HepG2 (cell line): ENCODE data around the gene ABCA2. TPM values are rescaled to one million over a fixed set of nuclear protein-coding genes. Genes with fewer than 3 reads are reported as not detected.

Source experiments
- CENPT ChIP-seq: sonication (generic); formaldehyde crosslinking; IDR thresholded peaks from 2 replicates; pipeline ENCODE4 v1.8.0; 2022; ENCODE audit warnings: low read depth, mild to moderate bottlenecking, moderate library complexity, missing genetic modification reagents
- MTF2 ChIP-seq: sonication (generic); formaldehyde crosslinking; IDR thresholded peaks from 2 replicates; pipeline ENCODE4 v1.5.0; 2020; ENCODE audit warnings: missing genetic modification reagents, borderline replicate concordance
- NKX3-1 ChIP-seq: sonication (generic); formaldehyde crosslinking; IDR thresholded peaks from 2 replicates; pipeline ENCODE4 v1.5.0; 2020; ENCODE audit warnings: missing genetic modification reagents
- PLRG1 ChIP-seq: fragments of 450-650 bp; conservative IDR thresholded peaks from 2 replicates; pipeline ENCODE4 v1.6.1; 2016
- SMC3 ChIP-seq: IDR thresholded peaks from 2 replicates; pipeline ENCODE4 v1.6.1; 2011; ENCODE audit warnings: low read length, improper control_type of control experiment
- U2AF1 ChIP-seq: fragments of 200-400 bp; formaldehyde crosslinking; optimal IDR thresholded peaks from 2 replicates; pipeline ENCODE3; 2017; ENCODE audit warnings: mild to moderate bottlenecking, low read depth, low read length
- ZEB1 ChIP-seq: IDR thresholded peaks from 2 replicates; pipeline ENCODE4 v1.6.1; 2012; ENCODE audit warnings: mild to moderate bottlenecking, low read depth, inconsistent platforms; ENCODE audit not compliant: insufficient replicate concordance
- ZNF234 ChIP-seq: sonication (generic); formaldehyde crosslinking; conservative IDR thresholded peaks from 2 replicates; pipeline ENCODE4 v1.5.1; 2020; ENCODE audit warnings: mild to moderate bottlenecking, missing genetic modification reagents
- polyA plus RNA-seq, 8 experiments: library from polyadenylated mRNA; depleted of rRNA in 3 of 8; stranded (reverse) in 7 of 8; unstranded in 1 of 8; fragments of >200 nt; fragmentation: Illumina TruSeq in 4 of 8; extraction: Trizol in 4 of 8; gene quantifications; 2 replicates each; pipeline versions ENCODE4 v1.2.1 to v1.2.3, GENCODE V29; 2011 to 2016; ENCODE audit warnings: low read depth in 4 of 8, missing spikeins in 1 of 8, mixed read lengths in 1 of 8; ENCODE audit not compliant: insufficient read depth in 1 of 8
- total RNA-seq, 5 experiments: library from RNA; depleted of rRNA; stranded (reverse); fragments of >200 nt; fragmentation: Illumina TruSeq; extraction: Trizol; gene quantifications; 2 replicates each; pipeline ENCODE4 v1.2.3, GENCODE V29; 2016; ENCODE audit warnings: low read depth in 1 of 5
- TF ChIP-seq, protein P1 (sequence below): sonication (generic); formaldehyde crosslinking; IDR thresholded peaks from 2 replicates; pipeline ENCODE4 v1.5.0; 2020; ENCODE audit warnings: missing genetic modification reagents
- TF ChIP-seq, protein P2 (sequence below): sonication (generic); formaldehyde crosslinking; IDR thresholded peaks from 2 replicates; pipeline ENCODE4 v1.9.0; 2022; ENCODE audit warnings: low read depth, missing genetic modification reagents
- TF ChIP-seq, protein P3 (sequence below): IDR thresholded peaks from 2 replicates; pipeline ENCODE4 v1.6.1; 2012; ENCODE audit warnings: low read depth, low read length, improper control_type of control experiment
- TF ChIP-seq, protein P4 (sequence below): sonication (generic); formaldehyde crosslinking; IDR thresholded peaks from 2 replicates; pipeline ENCODE4 v1.4.0; 2020; ENCODE audit warnings: mild to moderate bottlenecking, missing genetic modification reagents, borderline replicate concordance
- TF ChIP-seq, protein P5 (sequence below): sonication (generic); formaldehyde crosslinking; IDR thresholded peaks from 2 replicates; pipeline ENCODE4 v1.5.0; 2020; ENCODE audit warnings: missing genetic modification reagents
- TF ChIP-seq, protein P6 (sequence below): sonication (generic); formaldehyde crosslinking; IDR thresholded peaks from 2 replicates; pipeline ENCODE4 v1.4.0; 2020; ENCODE audit warnings: missing genetic modification reagents
- TF ChIP-seq, protein P7 (sequence below): sonication (generic); formaldehyde crosslinking; IDR thresholded peaks from 2 replicates; pipeline ENCODE4 v1.4.0; 2020; ENCODE audit warnings: missing genetic modification reagents, mild to moderate bottlenecking, borderline replicate concordance

ABCA2 gene
- total and polyA plus RNA-seq, 2 of the 13 experiments (the other 11 are each of a cell fraction or from before 2014, with no cell fraction given), result 2.9 to 19.2 TPM

DNA sequence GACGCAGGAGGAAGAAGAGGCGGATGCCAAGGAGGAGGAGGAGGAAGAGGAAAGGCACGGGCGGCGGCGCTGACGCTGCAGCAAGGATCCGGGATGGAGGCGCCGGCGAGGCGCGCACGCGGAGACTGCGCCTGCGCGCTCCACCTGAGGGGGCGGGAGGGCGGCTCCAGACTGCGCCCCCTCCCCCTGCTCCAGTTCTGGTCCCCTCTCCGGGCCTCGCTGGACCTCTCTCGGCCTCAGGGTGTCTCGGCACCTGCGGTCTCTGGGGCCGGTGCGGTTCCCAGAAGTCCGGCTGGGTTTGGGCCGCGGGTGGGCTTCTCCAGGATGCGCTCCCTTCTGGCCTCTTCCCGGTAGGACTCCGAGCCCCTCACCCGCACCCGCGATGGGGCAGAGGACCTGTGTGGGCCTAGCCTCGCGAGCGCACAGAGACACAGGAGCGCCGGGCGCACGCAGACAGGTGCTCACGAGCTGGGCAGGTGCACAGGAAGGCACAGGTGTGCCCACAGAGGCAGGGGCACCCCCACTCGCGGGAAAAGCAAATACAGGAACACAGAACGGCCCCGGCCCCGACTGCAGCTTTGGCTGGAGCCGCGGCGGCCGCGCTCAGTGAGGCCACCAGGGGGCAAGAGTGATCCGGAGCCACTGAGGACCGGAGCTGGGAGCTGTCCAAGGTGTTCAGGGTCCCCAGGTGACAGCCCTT, 18.2 kb upstream of the ABCA2 start, which contains the start of gene NPDC1 (continued):
- TF ChIP-seq, protein P1, sequence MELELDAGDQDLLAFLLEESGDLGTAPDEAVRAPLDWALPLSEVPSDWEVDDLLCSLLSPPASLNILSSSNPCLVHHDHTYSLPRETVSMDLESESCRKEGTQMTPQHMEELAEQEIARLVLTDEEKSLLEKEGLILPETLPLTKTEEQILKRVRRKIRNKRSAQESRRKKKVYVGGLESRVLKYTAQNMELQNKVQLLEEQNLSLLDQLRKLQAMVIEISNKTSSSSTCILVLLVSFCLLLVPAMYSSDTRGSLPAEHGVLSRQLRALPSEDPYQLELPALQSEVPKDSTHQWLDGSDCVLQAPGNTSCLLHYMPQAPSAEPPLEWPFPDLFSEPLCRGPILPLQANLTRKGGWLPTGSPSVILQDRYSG (CRISPR knock-in tag), result 0 out of 2 replicates have a peak, but pooled peaks have one; percentile 67
- TF ChIP-seq CENPT (CRISPR knock-in tag) (no peak), ZEB1 (peak; percentile 7), MTF2 (CRISPR knock-in tag) (peak; percentile 95), ZNF234 (CRISPR knock-in tag) (no peak; the same call in 1 of the 2 replicates), NKX3-1 (CRISPR knock-in tag) (peak; percentile 84), PLRG1 (no peak), U2AF1 (no peak), SMC3 (peak; percentile 31; the same call in 1 of the 2 replicates)
- TF ChIP-seq, protein P2, sequence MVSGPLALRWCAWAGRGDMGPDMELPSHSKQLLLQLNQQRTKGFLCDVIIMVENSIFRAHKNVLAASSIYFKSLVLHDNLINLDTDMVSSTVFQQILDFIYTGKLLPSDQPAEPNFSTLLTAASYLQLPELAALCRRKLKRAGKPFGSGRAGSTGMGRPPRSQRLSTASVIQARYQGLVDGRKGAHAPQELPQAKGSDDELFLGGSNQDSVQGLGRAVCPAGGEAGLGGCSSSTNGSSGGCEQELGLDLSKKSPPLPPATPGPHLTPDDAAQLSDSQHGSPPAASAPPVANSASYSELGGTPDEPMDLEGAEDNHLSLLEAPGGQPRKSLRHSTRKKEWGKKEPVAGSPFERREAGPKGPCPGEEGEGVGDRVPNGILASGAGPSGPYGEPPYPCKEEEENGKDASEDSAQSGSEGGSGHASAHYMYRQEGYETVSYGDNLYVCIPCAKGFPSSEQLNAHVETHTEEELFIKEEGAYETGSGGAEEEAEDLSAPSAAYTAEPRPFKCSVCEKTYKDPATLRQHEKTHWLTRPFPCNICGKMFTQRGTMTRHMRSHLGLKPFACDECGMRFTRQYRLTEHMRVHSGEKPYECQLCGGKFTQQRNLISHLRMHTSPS (CRISPR knock-in tag), result 0 out of 2 replicates have a peak, but pooled peaks have one; percentile 26
- TF ChIP-seq, protein P3, sequence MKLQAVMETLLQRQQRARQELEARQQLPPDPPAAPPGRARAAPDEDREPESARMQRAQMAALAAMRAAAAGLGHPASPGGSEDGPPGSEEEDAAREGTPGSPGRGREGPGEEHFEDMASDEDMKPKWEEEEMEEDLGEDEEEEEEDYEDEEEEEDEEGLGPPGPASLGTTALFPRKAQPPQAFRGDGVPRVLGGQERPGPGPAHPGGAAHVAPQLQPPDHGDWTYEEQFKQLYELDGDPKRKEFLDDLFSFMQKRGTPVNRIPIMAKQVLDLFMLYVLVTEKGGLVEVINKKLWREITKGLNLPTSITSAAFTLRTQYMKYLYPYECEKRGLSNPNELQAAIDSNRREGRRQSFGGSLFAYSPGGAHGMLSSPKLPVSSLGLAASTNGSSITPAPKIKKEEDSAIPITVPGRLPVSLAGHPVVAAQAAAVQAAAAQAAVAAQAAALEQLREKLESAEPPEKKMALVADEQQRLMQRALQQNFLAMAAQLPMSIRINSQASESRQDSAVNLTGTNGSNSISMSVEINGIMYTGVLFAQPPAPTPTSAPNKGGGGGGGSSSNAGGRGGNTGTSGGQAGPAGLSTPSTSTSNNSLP, result no peak
- TF ChIP-seq, protein P4, sequence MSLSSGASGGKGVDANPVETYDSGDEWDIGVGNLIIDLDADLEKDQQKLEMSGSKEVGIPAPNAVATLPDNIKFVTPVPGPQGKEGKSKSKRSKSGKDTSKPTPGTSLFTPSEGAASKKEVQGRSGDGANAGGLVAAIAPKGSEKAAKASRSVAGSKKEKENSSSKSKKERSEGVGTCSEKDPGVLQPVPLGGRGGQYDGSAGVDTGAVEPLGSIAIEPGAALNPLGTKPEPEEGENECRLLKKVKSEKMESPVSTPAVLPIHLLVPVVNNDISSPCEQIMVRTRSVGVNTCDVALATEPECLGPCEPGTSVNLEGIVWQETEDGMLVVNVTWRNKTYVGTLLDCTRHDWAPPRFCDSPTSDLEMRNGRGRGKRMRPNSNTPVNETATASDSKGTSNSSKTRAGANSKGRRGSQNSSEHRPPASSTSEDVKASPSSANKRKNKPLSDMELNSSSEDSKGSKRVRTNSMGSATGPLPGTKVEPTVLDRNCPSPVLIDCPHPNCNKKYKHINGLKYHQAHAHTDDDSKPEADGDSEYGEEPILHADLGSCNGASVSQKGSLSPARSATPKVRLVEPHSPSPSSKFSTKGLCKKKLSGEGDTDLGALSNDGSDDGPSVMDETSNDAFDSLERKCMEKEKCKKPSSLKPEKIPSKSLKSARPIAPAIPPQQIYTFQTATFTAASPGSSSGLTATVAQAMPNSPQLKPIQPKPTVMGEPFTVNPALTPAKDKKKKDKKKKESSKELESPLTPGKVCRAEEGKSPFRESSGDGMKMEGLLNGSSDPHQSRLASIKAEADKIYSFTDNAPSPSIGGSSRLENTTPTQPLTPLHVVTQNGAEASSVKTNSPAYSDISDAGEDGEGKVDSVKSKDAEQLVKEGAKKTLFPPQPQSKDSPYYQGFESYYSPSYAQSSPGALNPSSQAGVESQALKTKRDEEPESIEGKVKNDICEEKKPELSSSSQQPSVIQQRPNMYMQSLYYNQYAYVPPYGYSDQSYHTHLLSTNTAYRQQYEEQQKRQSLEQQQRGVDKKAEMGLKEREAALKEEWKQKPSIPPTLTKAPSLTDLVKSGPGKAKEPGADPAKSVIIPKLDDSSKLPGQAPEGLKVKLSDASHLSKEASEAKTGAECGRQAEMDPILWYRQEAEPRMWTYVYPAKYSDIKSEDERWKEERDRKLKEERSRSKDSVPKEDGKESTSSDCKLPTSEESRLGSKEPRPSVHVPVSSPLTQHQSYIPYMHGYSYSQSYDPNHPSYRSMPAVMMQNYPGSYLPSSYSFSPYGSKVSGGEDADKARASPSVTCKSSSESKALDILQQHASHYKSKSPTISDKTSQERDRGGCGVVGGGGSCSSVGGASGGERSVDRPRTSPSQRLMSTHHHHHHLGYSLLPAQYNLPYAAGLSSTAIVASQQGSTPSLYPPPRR (CRISPR knock-in tag), result 0 out of 2 replicates have a peak, but pooled peaks have one; percentile 43
- TF ChIP-seq, protein P5, sequence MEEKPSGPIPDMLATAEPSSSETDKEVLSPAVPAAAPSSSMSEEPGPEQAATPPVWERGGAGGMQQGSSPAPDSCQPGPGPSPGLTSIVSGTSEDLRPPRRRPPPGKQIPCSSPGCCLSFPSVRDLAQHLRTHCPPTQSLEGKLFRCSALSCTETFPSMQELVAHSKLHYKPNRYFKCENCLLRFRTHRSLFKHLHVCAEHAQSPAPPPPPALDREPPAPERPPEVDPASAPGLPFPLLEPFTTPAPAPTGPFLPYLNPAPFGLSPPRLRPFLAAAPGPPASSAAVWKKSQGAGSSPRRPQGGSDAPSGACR (CRISPR knock-in tag), result peak; percentile 49; the same call in 1 of the 2 replicates
- TF ChIP-seq, protein P6, sequence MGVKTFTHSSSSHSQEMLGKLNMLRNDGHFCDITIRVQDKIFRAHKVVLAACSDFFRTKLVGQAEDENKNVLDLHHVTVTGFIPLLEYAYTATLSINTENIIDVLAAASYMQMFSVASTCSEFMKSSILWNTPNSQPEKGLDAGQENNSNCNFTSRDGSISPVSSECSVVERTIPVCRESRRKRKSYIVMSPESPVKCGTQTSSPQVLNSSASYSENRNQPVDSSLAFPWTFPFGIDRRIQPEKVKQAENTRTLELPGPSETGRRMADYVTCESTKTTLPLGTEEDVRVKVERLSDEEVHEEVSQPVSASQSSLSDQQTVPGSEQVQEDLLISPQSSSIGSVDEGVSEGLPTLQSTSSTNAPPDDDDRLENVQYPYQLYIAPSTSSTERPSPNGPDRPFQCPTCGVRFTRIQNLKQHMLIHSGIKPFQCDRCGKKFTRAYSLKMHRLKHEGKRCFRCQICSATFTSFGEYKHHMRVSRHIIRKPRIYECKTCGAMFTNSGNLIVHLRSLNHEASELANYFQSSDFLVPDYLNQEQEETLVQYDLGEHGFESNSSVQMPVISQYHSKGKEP (CRISPR knock-in tag), result peak; percentile 90; the same call in 1 of the 2 replicates
- TF ChIP-seq, protein P7, sequence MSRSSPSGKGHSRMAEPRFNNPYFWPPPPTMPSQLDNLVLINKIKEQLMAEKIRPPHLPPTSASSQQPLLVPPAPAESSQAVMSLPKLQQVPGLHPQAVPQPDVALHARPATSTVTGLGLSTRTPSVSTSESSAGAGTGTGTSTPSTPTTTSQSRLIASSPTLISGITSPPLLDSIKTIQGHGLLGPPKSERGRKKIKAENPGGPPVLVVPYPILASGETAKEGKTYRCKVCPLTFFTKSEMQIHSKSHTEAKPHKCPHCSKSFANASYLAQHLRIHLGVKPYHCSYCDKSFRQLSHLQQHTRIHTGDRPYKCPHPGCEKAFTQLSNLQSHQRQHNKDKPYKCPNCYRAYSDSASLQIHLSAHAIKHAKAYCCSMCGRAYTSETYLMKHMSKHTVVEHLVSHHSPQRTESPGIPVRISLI (CRISPR knock-in tag), result peak; percentile 85
